A673 (cell line): ENCODE data around the gene ADARB2. TPM values are rescaled to one million over a fixed set of nuclear protein-coding genes. Genes with fewer than 3 reads are reported as not detected.
"Not testable (repeated sequence)": the region's sequence is repeated elsewhere in the genome, so short reads cannot be mapped to it uniquely, and the experiment has no call there.

ENCODE experiments used
- BruUV-seq: library from RNA; stranded (reverse); fragments of 400-500 nt; replicated peaks from 2 replicates; lab custom pipeline; 2021; lab: Mats Ljungman, UMichigan
- CTCF ChIA-PET: fragments of 300-600 bp; sonication (Branson Sonifier 250); formaldehyde crosslinking; loops from one replicate; lab custom pipeline; 2022; ENCODE audit warnings: antibody characterized with exemption; lab: Charles Lee
- POLR2A ChIA-PET: fragments of 300-600 bp; sonication (Branson Sonifier 250); formaldehyde crosslinking; loops from one replicate; lab custom pipeline; 2022; ENCODE audit warnings: antibody characterized with exemption; ENCODE audit not compliant: low non-redundant PET; lab: Charles Lee
- DNase-seq: peaks from one replicate; pipeline ENCODE4 v3.0.0-alpha.2; 2015; ENCODE audit warnings: low spot score
- H3K27ac ChIP-seq: fragments of 200-600 bp; sonication (generic); 2 replicates; pipeline ENCODE4 v1.5.1; 2016; ENCODE audit warnings: mixed run types, low read depth, mild to moderate bottlenecking, mixed read lengths, antibody characterized with exemption, low read length; ENCODE audit not compliant: poor library complexity, severe bottlenecking
- H3K27me3 ChIP-seq: fragments of 200-600 bp; sonication (generic); replicated peaks from 2 replicates; pipeline ENCODE4 v1.6.1; 2017; ENCODE audit warnings: mixed run types, low read depth, mild to moderate bottlenecking, mixed read lengths, antibody characterized with exemption, low read length; ENCODE audit not compliant: insufficient read depth, poor library complexity
- H3K36me3 ChIP-seq: fragments of 200-600 bp; sonication (generic); 2 replicates; pipeline ENCODE4 v1.6.1; 2016; ENCODE audit warnings: mixed run types, mild to moderate bottlenecking, mixed read lengths, antibody characterized with exemption, low read length; ENCODE audit not compliant: insufficient read depth, poor library complexity, severe bottlenecking
- H3K4me1 ChIP-seq: fragments of 200-600 bp; sonication (generic); 2 replicates; pipeline ENCODE4 v1.6.1; 2017; ENCODE audit warnings: mixed run types, mild to moderate bottlenecking, mixed read lengths, antibody characterized with exemption, low read length; ENCODE audit not compliant: insufficient read depth, poor library complexity, severe bottlenecking
- H3K4me3 ChIP-seq: fragments of 200-600 bp; sonication (generic); 2 replicates; pipeline ENCODE4 v1.5.1; 2016; ENCODE audit warnings: low read depth, mixed run types, mild to moderate bottlenecking, mixed read lengths, low read length; ENCODE audit not compliant: poor library complexity, severe bottlenecking
- H3K9me3 ChIP-seq: fragments of 200-600 bp; sonication (generic); 2 replicates; pipeline ENCODE4 v1.6.1; 2016; ENCODE audit warnings: mixed run types, low read depth, mild to moderate bottlenecking, mixed read lengths, antibody characterized with exemption, low read length; ENCODE audit not compliant: poor library complexity, severe bottlenecking
- CTCF ChIP-seq: fragments of 300-800, 200-600 bp; sonication (generic); conservative IDR thresholded peaks from 2 replicates; pipeline ENCODE4 v1.5.1; 2017; ENCODE audit warnings: low read depth, mild to moderate bottlenecking, antibody characterized with exemption, low read length, moderate library complexity, mixed read lengths
- EZH2 ChIP-seq: fragments of 200-600 bp; sonication (generic); IDR thresholded peaks from 2 replicates; pipeline ENCODE4 v1.6.1; 2017; ENCODE audit warnings: borderline replicate concordance, low read depth, mild to moderate bottlenecking, mixed read lengths, antibody characterized with exemption, low read length; ENCODE audit not compliant: poor library complexity, severe bottlenecking
- intact Hi-C: fragments of 100-400 bp; cut with micrococcal nuclease; formaldehyde crosslinking; loops from one replicate; pipeline ENCODE4 v1.10.0; 2022; ENCODE audit not compliant: unreplicated experiment
- total RNA-seq: library from RNA; stranded (reverse); gene quantifications from 2 replicates; pipeline ENCODE4 v1.2.3, GENCODE V29; 2021

Gene ADARB2
- total RNA-seq, 1 experiment from 2014 or later = not detected

- ChIA-PET CTCF (no interaction called here), POLR2A (no interaction called here)
- Histone ChIP-seq H3K4me3 (no peak overlapping the region), H3K27ac (no peak overlapping the region), H3K4me1 (no peaks in the 10 kb centered on the region), H3K9me3 (no peaks in the 10 kb centered on the region), H3K36me3 (no peaks in the 10 kb centered on the region), H3K27me3 (peaks cover 60% of the 10 kb centered on the region)
- no TSS peak for BruUV-seq
- DNase-seq = no peak
- intact Hi-C loops = no loop called here
- no peak for TF ChIP-seq CTCF
- no peak for TF ChIP-seq EZH2
Measured at GRCh38 chr10:1538531-1539061, 198.7 kb downstream of the ADARB2 start.

GRCh38 chr10:1538121-1538520, 199.2 kb downstream of the ADARB2 start:
- ChIA-PET CTCF (no interaction called here), POLR2A (no interaction called here)
- peaks cover 64% of the 10 kb centered on the region for H3K27me3 ChIP-seq
- H3K4me1 ChIP-seq = no peaks in the 10 kb centered on the region
- H3K36me3 ChIP-seq = no peaks in the 10 kb centered on the region
- DNase-seq = no peak
- no peak overlapping the region for H3K4me3 ChIP-seq
- intact Hi-C loops = no loop called here
- no TSS peak for BruUV-seq
- no peaks in the 10 kb centered on the region for H3K9me3 ChIP-seq
- H3K27ac ChIP-seq = no peak overlapping the region
- TF ChIP-seq CTCF (no peak), EZH2 (no peak)

- peaks cover 68% of the 10 kb centered on the region for H3K27me3 ChIP-seq
- BruUV-seq, intact Hi-C loops, H3K4me3 ChIP-seq, H3K36me3 ChIP-seq, H3K4me1 ChIP-seq, POLR2A ChIA-PET, CTCF ChIA-PET, H3K27ac ChIP-seq, DNase-seq, H3K9me3 ChIP-seq: not testable (repeated sequence)
Measured at GRCh38 chr10:1537449-1537848, 199.9 kb downstream of the ADARB2 start.

- Histone ChIP-seq H3K36me3 (no peaks in the 10 kb centered on the region), H3K4me1 (no peaks in the 10 kb centered on the region), H3K27me3 (peaks cover 76% of the 10 kb centered on the region), H3K27ac (no peak overlapping the region), H3K4me3 (no peak overlapping the region), H3K9me3 (no peaks in the 10 kb centered on the region)
- BruUV-seq = no TSS peak
- intact Hi-C loops = no loop called here
- no peak for DNase-seq
- no peak for TF ChIP-seq CTCF
- no peak for TF ChIP-seq EZH2
- CTCF ChIA-PET = no interaction called here
- POLR2A ChIA-PET = no interaction called here
Measured at GRCh38 chr10:1536341-1536740, 201.0 kb downstream of the ADARB2 start.
